Ishikawa (cell line): ENCODE results near the gene YJEFN3.
A peak's percentile ranks its signal among the peaks of the same experiment; 100 is the strongest.

Source experiments
- CEBPB ChIP-seq: IDR thresholded peaks from 2 replicates; pipeline ENCODE4 v1.6.1; 2012
- CREB1 ChIP-seq: IDR thresholded peaks from 2 replicates; pipeline ENCODE4 v1.6.1; 2012; ENCODE audit warnings: low read depth
- EGR1 ChIP-seq: IDR thresholded peaks from 2 replicates; pipeline ENCODE4 v1.6.1; 2012
- EP300 ChIP-seq: IDR thresholded peaks from 2 replicates; pipeline ENCODE4 v1.6.1; 2012; ENCODE audit warnings: borderline replicate concordance
- FOXM1 ChIP-seq: IDR thresholded peaks from 2 replicates; pipeline ENCODE4 v1.6.1; 2012; ENCODE audit warnings: low read depth, borderline replicate concordance
- NFIC ChIP-seq: IDR thresholded peaks from 2 replicates; pipeline ENCODE4 v1.6.1; 2012
- RAD21 ChIP-seq: IDR thresholded peaks from 2 replicates; pipeline ENCODE4 v1.6.1; 2012; ENCODE audit warnings: low read depth
- TAF1 ChIP-seq: IDR thresholded peaks from 2 replicates; pipeline ENCODE4 v1.6.1; 2012; ENCODE audit warnings: low read depth, mild to moderate bottlenecking
- TCF12 ChIP-seq: IDR thresholded peaks from 2 replicates; pipeline ENCODE4 v1.6.1; 2012; ENCODE audit warnings: low read depth
- TEAD4 ChIP-seq: IDR thresholded peaks from 2 replicates; pipeline ENCODE4 v1.6.1; 2012
- YY1 ChIP-seq: IDR thresholded peaks from 2 replicates; pipeline ENCODE4 v1.6.1; 2012; ENCODE audit warnings: low read depth
- ZBTB7A ChIP-seq: IDR thresholded peaks from 2 replicates; pipeline ENCODE4 v1.6.1; 2012; ENCODE audit warnings: low read depth
- TF ChIP-seq, protein P1 (sequence below): IDR thresholded peaks from 2 replicates; pipeline ENCODE4 v1.6.1; 2012; ENCODE audit warnings: low read depth, mild to moderate bottlenecking
- TF ChIP-seq, protein P2 (sequence below): IDR thresholded peaks from 2 replicates; pipeline ENCODE4 v1.6.1; 2012
- TF ChIP-seq, protein P3 (sequence below): IDR thresholded peaks from 2 replicates; pipeline ENCODE4 v1.6.1; 2012

YJEFN3 gene

DNA sequence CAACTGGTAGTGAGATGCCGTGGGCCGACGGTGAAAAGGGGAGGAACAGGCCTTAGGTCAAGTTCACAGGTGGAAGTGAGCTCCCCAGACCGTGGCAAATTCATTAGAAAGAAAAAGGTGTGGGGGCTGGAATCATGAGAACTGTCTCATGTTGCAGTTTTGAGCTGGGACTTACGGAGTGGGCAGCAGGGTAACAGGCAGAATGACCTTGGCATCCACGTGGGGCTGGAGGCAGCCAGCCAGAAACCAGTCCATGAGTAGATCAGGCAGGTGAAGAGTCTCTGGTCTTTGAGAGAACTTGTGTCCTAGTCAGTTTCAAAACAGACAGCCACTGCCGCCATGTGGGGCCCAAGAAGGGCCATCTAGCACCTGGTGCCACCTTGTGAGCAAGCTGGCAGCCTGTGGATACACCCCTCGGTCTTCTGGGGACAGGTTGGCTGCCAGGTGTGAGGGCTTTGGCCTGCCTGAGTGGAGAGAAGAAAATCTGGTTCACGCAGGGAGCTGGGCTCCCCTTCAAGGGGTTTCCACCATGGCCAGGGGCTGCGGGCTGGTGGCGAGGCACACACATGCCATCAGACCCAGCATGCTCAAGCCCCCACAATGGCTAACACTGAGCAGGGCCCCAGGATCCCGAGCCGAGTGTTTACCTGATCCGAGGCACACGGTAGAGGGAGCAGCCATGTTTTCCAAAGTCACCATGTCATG is 37.2 kb upstream of the YJEFN3 start:
- no peak for TF ChIP-seq CEBPB
- no peak for TF ChIP-seq TCF12
- no peak for TF ChIP-seq RAD21
- TF ChIP-seq EGR1: no peak
- TF ChIP-seq, protein P1, sequence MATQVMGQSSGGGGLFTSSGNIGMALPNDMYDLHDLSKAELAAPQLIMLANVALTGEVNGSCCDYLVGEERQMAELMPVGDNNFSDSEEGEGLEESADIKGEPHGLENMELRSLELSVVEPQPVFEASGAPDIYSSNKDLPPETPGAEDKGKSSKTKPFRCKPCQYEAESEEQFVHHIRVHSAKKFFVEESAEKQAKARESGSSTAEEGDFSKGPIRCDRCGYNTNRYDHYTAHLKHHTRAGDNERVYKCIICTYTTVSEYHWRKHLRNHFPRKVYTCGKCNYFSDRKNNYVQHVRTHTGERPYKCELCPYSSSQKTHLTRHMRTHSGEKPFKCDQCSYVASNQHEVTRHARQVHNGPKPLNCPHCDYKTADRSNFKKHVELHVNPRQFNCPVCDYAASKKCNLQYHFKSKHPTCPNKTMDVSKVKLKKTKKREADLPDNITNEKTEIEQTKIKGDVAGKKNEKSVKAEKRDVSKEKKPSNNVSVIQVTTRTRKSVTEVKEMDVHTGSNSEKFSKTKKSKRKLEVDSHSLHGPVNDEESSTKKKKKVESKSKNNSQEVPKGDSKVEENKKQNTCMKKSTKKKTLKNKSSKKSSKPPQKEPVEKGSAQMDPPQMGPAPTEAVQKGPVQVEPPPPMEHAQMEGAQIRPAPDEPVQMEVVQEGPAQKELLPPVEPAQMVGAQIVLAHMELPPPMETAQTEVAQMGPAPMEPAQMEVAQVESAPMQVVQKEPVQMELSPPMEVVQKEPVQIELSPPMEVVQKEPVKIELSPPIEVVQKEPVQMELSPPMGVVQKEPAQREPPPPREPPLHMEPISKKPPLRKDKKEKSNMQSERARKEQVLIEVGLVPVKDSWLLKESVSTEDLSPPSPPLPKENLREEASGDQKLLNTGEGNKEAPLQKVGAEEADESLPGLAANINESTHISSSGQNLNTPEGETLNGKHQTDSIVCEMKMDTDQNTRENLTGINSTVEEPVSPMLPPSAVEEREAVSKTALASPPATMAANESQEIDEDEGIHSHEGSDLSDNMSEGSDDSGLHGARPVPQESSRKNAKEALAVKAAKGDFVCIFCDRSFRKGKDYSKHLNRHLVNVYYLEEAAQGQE: no peak
- TF ChIP-seq, protein P2, sequence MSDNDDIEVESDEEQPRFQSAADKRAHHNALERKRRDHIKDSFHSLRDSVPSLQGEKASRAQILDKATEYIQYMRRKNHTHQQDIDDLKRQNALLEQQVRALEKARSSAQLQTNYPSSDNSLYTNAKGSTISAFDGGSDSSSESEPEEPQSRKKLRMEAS: no peak
- no peak for TF ChIP-seq FOXM1
- TF ChIP-seq CREB1: no peak
- no peak for TF ChIP-seq ZBTB7A
- TF ChIP-seq, protein P3, sequence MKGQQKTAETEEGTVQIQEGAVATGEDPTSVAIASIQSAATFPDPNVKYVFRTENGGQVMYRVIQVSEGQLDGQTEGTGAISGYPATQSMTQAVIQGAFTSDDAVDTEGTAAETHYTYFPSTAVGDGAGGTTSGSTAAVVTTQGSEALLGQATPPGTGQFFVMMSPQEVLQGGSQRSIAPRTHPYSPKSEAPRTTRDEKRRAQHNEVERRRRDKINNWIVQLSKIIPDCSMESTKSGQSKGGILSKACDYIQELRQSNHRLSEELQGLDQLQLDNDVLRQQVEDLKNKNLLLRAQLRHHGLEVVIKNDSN: no peak
- no peak for TF ChIP-seq TEAD4
- TF ChIP-seq TAF1: no peak
- no peak for TF ChIP-seq YY1
- no peak for TF ChIP-seq EP300

DNA sequence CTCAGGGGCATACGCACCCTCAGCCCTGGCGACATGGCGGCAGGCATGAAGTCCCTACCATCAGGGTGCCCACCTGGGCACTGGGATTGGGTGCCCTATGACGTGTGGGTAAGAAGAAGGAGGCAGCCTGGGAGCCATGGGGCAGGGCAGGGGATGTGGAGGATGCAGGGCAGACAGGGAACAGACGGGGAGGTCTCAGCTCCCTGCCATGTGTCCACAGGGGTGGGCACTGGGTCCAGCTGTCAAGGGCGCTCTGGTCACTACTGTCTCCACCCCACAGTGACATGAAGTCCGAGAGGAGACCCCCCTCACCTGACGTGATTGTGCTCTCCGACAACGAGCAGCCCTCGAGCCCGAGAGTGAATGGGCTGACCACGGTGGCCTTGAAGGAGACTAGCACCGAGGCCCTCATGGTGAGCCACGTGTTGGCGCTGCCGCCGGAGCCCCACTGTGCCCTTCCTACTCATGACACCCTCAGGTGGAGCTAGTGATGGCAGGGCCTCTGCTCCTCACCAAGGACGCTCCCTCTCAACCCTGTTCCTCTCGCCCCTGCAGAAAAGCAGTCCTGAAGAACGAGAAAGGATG is 36.6 kb upstream of the YJEFN3 start:
- no peak for TF ChIP-seq CREB1
- TF ChIP-seq, protein P1: no peak
- no peak for TF ChIP-seq ZBTB7A
- TF ChIP-seq, protein P2: no peak
- no peak for TF ChIP-seq FOXM1
- no peak for TF ChIP-seq TCF12
- TF ChIP-seq RAD21: no peak
- TF ChIP-seq, protein P3: no peak
- no peak for TF ChIP-seq CEBPB
- TF ChIP-seq EGR1: no peak
- TF ChIP-seq NFIC: no peak
- TF ChIP-seq TAF1: no peak
- TF ChIP-seq EP300: no peak

DNA sequence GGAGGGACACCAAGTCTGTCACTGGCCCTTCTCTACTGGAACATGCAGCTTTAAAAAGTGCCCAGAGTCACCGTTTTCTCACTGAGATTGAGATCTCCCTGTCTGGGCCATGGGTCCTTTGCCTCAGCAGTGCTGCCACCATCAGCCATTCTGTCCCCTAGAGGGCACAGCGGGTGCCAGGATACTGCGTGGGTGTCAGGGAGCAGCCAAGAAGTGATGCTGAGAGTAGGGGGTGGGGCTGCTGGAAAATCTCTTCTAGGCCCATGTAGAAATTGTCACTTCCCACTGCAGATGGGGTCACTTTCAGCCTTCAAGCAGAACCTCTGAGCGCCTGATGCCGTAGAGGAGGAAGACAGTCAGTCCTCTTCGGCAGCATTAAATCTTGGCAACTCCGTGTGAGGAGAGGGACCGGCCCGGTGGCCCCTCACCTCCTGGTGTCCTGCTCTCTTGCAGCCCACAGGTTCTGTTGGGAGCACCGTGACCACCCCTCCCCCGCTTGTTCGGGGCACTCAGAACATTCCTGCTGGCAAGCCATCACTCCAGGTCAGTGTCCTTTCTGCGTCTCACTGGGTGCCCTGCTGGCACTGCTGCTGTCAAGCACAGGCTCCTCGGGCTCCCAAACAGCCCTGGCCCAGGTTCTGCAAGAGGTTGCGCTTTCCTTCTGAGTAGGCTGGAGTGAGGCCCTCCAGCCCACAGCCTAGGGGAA is 34.7 kb upstream of the YJEFN3 start:
- TF ChIP-seq EGR1 (peak; percentile 80), TCF12 (no peak), RAD21 (no peak)
- TF ChIP-seq, protein P3: no peak
- TF ChIP-seq, protein P1: no peak
- TF ChIP-seq, protein P2: no peak
